ENCODE results near the gene WIZ. TPM values are rescaled to one million over a fixed set of nuclear protein-coding genes. Genes with fewer than 3 reads are reported as not detected.

WIZ gene
- total and polyA plus RNA-seq, 9 of the 15 experiments (the other 6 are each of a cell fraction or from before 2014, with no cell fraction given), result 0.06 to 37.5 (median 4.8) TPM

GRCh38 chr19:15397782-15398181 lies 52.0 kb downstream of the WIZ start (continued):
- TF ChIP-seq IRF1 (CRISPR knock-in tag; IDR thresholded peaks at IDR 0.05; ENCODE audit: borderline replicate concordance), result no peak
- no peak for TF ChIP-seq YBX1 (IDR thresholded peaks at IDR 0.05)
- TF ChIP-seq ZNF354B (CRISPR knock-in tag; IDR thresholded peaks at IDR 0.05), result no peak
- no peak for TF ChIP-seq MAFK (IDR thresholded peaks at IDR 0.05; ENCODE audit: low read length)
- TF ChIP-seq SMARCC2 (IDR thresholded peaks at IDR 0.05; ENCODE audit: low read depth), result no peak

- ATAC-seq (no peak), DNase-seq (ENCODE audit: extremely low read depth in 1 of 4, low spot score in 3 of 4) (no peak), FAIRE-seq (no peak)
- no peaks in the 10 kb centered on the region for H3K27me3 ChIP-seq (ENCODE audit: control insufficient read depth in 2 of 2, insufficient read depth in 2 of 2, low read length in 2 of 2)
- H3K9me3 ChIP-seq (replicated peaks; ENCODE audit: control insufficient read depth, insufficient read depth, low read depth, low read length), result no peaks in the 10 kb centered on the region
- in situ Hi-C loops (cut with MboI), result no loop called here
- POLR2A ChIA-PET, result interaction anchor here (0.7 to 1.4 kb wide), 3 partner anchors 18 to 370 kb away, joined by 3 to 4 read pairs (median 3); partner anchors contain the start of gene AKAP8L
- H4K20me1 ChIP-seq (replicated peaks; ENCODE audit: control insufficient read depth, insufficient read depth, low read length), result no peaks in the 10 kb centered on the region; the same call in 1 of the 2 replicates
- peaks cover 17% of the 10 kb centered on the region for H3K79me2 ChIP-seq (ENCODE audit: control insufficient read depth, insufficient read depth, low read length)
- H3K9ac ChIP-seq (ENCODE audit: insufficient read depth in 1 of 2, low read depth in 2 of 2, low read length in 2 of 2), result no peak overlapping the region
- H3K27ac ChIP-seq (ENCODE audit: extremely low read depth, low read depth, low read length), result no peak overlapping the region
- 94% methylated on average over 6 of the region's 6 CpGs for WGBS (ENCODE audit: insufficient coverage, low coverage, missing lambda C conversion rate)
- H3K9me1 ChIP-seq (ENCODE audit: control insufficient read depth, insufficient read depth, low read length), result no peaks in the 10 kb centered on the region
- no peak overlapping the region for H2AFZ ChIP-seq (ENCODE audit: low read depth, low read length)
- H3K4me1 ChIP-seq (replicated peaks in 1 of 2; ENCODE audit: control insufficient read depth in 2 of 2, insufficient read depth in 2 of 2, low read length in 2 of 2), result peaks cover 0 to 11% of the 10 kb centered on the region in 2 experiments; a peak in 1 of 5 replicates
- no TSS peak for BruUV-seq (replicated peaks)
- H3K4me3 ChIP-seq, result no peak overlapping the region
- CTCF ChIA-PET (ENCODE audit: low intra/inter-chr PET ratio), result no interaction called here
- peaks cover 88% of the 10 kb centered on the region for H3K36me3 ChIP-seq (ENCODE audit: control insufficient read depth, insufficient read depth, low read length)
- intact Hi-C loops (cut with micrococcal nuclease), result no loop called here
- no peak overlapping the region for H3K4me2 ChIP-seq (ENCODE audit: insufficient read depth, low read length)
- TF ChIP-seq MYBL2 (IDR thresholded peaks at IDR 0.05; ENCODE audit: low read depth) (no peak), MYBL2 (CRISPR knock-in tag; IDR thresholded peaks at IDR 0.05; ENCODE audit: borderline replicate concordance) (no peak), RBM34 (IDR thresholded peaks at IDR 0.05; ENCODE audit: borderline replicate concordance, insufficient read depth, low read length) (no peak), MLLT1 (IDR thresholded peaks at IDR 0.05) (no peak), TFE3 (CRISPR knock-in tag; IDR thresholded peaks at IDR 0.05) (no peak), STAT6 (CRISPR knock-in tag; IDR thresholded peaks at IDR 0.05) (no peak), ZNF347 (CRISPR knock-in tag; IDR thresholded peaks at IDR 0.05; ENCODE audit: low read depth) (no peak)
Observed at GRCh38 chr19:15397236-15397635, 52.5 kb downstream of the WIZ start.

Data from K562 (cell line).